ENCODE results near the gene SLC15A1. TPM values are rescaled to one million over a fixed set of nuclear protein-coding genes. Genes with fewer than 3 reads are reported as not detected.

The SLC15A1 gene
- total and polyA plus RNA-seq, 4 donors = 5.8 to 19.7 (median 11.6) TPM

GRCh38 chr13:98656223-98656622, 96.2 kb downstream of the SLC15A1 start:
- no peak overlapping the region for H3K27ac ChIP-seq (ENCODE audit: low read depth in 1 of 2, low read length in 2 of 2)
- no peak for DNase-seq (ENCODE audit: low spot score)
- no peak overlapping the region for H3K9ac ChIP-seq (ENCODE audit: low read depth in 1 of 2, low read length in 2 of 2)
- H3K36me3 ChIP-seq (ENCODE audit: control insufficient read depth in 4 of 4, insufficient read depth in 3 of 4, low read depth in 1 of 4, low read length in 3 of 4) = no peaks in the 10 kb centered on the region
- 93% methylated on average over 3 of the region's 3 CpGs for WGBS
- peaks cover 0 to 5% (median 2%) of the 10 kb centered on the region in 4 donors for H3K4me1 ChIP-seq (ENCODE audit: control insufficient read depth in 4 of 4, insufficient read depth in 4 of 4, low read length in 3 of 4)
- H3K4me3 ChIP-seq (ENCODE audit: low read depth in 1 of 3, low read length in 3 of 3) = no peak overlapping the region
- TF ChIP-seq EGR1 (IDR thresholded peaks at IDR 0.05; ENCODE audit: low read depth in 2 of 2) (no peak), RXRA (IDR thresholded peaks at IDR 0.05) (no peak), HNF4A (conservative IDR thresholded peaks at IDR 0.05) (no peak), FOXA1 (IDR thresholded peaks at IDR 0.05) (no peak)
- no peaks in the 10 kb centered on the region for H3K27me3 ChIP-seq (ENCODE audit: control insufficient read depth in 4 of 4, insufficient read depth in 4 of 4, low read length in 3 of 4)
- no peaks in the 10 kb centered on the region for H3K9me3 ChIP-seq (ENCODE audit: control insufficient read depth in 4 of 4, low read length in 3 of 4)

- WGBS = 36% methylated on average over 9 of the region's 9 CpGs
- TF ChIP-seq SP1 (IDR thresholded peaks at IDR 0.05) (no peak), EGR1 (IDR thresholded peaks at IDR 0.05; ENCODE audit: low read depth in 2 of 2) (no peak), HNF4A (conservative IDR thresholded peaks at IDR 0.05) (peak; percentile 3 to 39), ZBTB33 (IDR thresholded peaks at IDR 0.05) (no peak), CTCF (IDR thresholded peaks at IDR 0.05; ENCODE audit: low read depth, low read length, missing input control) (peak; percentile 94), FOXA2 (IDR thresholded peaks at IDR 0.05) (no peak), TAF1 (conservative IDR thresholded peaks at IDR 0.05) (no peak), NR2F2 (IDR thresholded peaks at IDR 0.05) (no peak), RXRA (IDR thresholded peaks at IDR 0.05) (peak; percentile 31 to 36), GABPA (IDR thresholded peaks at IDR 0.05 in 1 of 2, conservative IDR thresholded peaks at IDR 0.05 in 1 of 2) (no peak), REST (IDR thresholded peaks at IDR 0.05) (no peak), YY1 (IDR thresholded peaks at IDR 0.05) (no peak), ATF3 (IDR thresholded peaks at IDR 0.05) (no peak), MAX (IDR thresholded peaks at IDR 0.05) (no peak), HNF4G (IDR thresholded peaks at IDR 0.05) (no peak), FOXA1 (IDR thresholded peaks at IDR 0.05) (no peak), RAD21 (IDR thresholded peaks at IDR 0.05) (peak; percentile 96 to 97), JUND (IDR thresholded peaks at IDR 0.05) (no peak)
- DNase-seq (ENCODE audit: low spot score) = peak; percentile 77
- Histone ChIP-seq H3K4me3 (ENCODE audit: low read depth in 1 of 3, low read length in 3 of 3) (no peak overlapping the region), H3K9me3 (ENCODE audit: control insufficient read depth in 4 of 4, low read length in 3 of 4) (no peaks in the 10 kb centered on the region), H3K27ac (ENCODE audit: low read depth in 1 of 2, low read length in 2 of 2) (no peak overlapping the region), H3K36me3 (ENCODE audit: control insufficient read depth in 4 of 4, insufficient read depth in 3 of 4, low read depth in 1 of 4, low read length in 3 of 4) (no peaks in the 10 kb centered on the region), H3K9ac (ENCODE audit: low read depth in 1 of 2, low read length in 2 of 2) (peak overlapping the region; percentile 17 to 72), H3K27me3 (ENCODE audit: control insufficient read depth in 4 of 4, insufficient read depth in 4 of 4, low read length in 3 of 4) (no peaks in the 10 kb centered on the region), H3K4me1 (ENCODE audit: control insufficient read depth in 4 of 4, insufficient read depth in 4 of 4, low read length in 3 of 4) (peaks cover 0 to 11% (median 6%) of the 10 kb centered on the region in 4 donors)
These were observed 98.9 kb downstream of the SLC15A1 start for GRCh38 chr13:98653463-98653985.

All from liver (tissue), 9 donors.